GM21447 (cell line): Measurements from ENCODE around the gene FBXL19.
A peak's percentile ranks its signal among the peaks of the same experiment; 100 is the strongest.
"Not testable (repeated sequence)": the region's sequence is repeated elsewhere in the genome, so short reads cannot be mapped to it uniquely, and the experiment has no call there.

ENCODE experiments used
- ATAC-seq: cut with Tn5 transposase; IDR thresholded peaks from one replicate; pipeline ENCODE4 v1.9.1; 2021; ENCODE audit not compliant: unreplicated experiment

Gene FBXL19

DNA sequence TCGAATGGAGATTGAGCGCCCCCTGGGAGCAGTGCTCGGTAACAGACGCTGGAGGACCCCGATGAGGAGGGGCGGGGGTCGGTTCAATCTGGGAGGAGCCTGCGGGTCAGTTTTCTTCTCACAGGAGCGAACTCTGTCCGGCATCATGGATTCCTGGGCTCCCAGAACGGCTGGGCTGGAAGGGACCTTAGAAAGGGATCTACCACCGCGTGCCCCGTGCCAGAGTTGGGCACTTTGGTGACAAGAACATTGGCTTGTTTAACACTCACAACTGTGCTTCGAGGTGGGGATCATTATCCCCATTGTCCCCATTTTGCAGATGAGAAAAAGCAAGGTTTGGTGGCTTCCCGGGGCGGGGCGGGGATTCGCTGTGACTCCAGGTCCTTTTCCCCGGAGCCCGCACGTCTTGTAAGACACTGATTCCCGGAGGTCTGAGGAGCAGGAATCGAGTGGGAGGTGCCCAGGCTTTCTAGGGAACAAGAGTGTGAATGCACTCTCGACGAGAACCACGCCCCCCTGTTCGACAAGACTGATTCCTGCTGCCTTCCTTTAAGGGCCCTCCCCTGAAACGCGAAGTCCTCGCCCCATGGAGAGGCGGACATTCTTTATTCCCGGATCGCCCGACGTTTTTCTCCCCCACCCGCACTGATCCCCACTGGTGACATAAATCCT lies 1.5 kb upstream of the FBXL19 start:
- ATAC-seq, result peak; percentile 1

DNA sequence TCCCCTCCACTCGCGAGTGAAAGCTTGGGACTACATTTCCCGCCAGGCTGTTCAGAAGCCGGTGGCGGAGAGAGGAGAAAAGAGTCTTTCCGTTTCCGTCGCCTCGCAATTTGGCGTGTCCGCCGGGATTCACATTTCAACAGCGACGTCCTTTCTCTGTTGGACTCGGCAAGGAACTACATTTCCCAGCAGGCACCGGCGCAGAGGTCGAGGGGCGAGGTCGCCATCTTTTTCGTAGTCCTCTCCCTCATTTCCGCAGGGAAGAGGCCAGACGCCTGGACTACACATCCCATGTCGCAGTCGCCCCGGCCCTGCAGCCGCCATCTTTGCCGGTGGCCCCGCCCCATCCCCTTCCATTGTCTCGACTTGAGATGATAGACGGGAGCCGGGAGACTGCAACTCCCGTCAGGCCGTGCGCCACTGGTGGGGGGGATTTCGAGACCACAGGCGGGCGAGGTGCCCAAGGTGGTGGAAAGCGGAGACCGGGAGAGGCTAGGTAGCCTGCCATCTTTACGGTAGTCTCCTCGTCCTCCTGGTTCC lies 882 bp upstream of the FBXL19 start:
- ATAC-seq, result peak; percentile 71

DNA sequence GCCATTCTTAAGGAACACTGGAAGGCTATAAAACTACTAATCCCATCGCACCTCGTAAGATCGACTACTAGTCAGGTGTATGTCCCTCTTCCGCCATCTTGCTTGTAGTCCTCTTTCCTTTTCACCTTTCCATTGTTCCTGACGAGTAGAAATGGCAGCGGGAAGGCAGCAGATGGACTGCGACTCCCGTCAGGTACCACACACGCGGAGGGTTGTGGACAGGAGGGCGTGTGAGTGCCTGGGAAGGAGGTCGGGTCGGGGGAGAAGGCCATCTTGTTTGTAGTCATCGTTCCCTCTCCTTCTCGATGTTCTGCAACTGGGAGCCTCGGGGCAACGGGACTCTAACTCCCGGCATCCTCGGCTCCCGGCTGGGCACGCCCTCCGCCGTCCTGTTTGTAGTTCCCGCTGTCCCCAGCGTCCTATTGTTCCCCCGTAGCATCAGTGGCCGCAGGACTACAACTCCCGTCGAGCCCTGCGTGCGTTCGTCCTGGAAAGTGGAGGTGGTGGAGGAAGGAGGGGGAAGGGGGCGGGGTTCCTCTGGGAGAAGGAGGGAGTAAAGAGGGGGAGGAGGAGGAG lies 324 bp upstream of the FBXL19 start:
- peak; percentile 64 for ATAC-seq

DNA sequence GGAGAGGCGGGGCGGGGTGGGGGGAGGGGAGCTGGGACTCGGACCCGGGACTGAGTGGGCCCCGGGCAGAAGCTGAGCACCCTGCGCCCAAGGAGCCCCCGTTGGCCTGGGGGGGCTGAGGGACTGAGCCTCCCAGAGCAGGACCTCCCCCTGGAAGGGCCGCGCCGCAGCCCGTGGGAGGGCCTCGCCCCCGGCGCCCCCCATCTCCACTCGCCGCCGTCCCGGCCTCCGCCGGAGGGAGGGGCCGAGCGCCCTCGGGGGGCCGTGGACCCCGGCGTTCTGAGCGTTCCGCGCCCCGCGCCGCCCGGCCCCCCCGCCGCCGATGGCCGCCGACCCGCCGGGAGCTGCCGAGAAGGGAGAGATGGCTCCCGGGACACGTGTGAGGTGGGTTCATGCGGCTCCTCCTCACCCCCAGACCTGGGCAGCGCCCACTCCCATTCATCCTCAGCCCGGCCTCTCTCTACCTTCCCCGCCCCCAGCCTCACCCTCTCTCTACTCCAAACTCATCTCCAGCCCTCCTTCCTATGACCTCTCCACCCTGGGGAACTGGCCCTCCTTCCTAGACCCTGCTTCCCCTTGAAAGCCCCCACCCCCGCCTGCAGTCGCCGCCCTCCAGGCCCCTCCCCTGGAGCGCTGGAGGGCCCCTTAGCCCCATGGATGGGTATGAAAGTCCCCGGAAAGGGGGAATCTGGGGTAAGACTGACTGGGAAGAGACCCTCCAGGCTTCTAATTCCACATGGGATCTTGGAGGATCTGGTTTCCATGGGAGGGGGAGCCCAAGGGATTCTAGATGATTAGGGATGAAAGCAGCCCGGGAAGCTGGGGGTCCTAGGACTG lies 922 bp downstream of the FBXL19 start:
- ATAC-seq, result no peak

DNA sequence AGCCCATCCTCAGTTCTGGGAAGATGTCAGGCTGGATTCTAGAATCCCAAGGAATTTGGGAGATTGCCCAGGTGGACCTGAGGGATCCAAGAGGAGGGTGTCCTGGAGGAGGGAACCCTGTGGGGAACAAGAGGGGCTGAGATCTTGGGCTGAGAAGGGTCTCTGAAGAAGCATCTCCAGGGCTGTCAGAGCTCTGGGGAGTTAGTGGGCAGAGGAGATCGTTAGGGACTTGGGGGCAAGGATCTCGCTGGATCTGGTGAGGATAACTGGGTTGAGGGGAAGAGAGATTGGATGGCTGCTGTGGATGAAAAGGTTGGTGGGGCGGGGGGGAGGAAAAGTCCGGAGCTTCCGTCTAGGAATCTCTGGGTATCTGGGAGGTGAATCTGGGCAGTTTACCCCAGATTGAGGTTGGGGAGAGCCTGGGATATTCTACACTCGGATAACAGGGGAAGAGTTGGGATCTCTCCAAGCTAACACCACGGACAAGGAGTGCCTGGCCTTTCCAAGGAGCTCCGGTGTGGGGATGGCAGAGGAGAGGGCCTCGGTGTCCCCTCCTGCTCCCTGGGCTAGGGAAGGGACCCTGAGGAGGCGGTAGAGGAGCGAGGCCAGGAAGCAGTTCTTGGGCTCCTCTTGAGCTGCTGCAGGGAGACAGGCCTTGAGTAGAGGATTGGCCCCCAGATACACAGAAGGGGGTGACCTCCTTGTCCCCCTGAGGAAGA lies 1.7 kb downstream of the FBXL19 start:
- no peak for ATAC-seq

DNA sequence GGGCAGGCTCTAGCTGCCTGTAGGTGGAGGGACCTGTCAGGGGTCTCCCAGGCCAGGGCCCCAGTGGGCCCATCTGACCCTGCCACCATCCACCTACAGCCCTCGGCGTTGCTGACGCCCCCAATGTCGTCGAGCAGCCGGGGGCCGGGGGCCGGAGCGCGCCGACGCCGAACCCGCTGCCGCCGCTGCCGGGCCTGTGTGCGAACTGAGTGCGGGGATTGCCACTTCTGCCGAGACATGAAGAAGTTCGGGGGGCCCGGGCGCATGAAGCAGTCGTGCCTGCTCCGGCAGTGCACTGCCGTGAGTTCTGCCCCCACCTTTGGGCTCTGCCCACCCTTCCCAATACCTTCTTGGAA lies 2.2 kb downstream of the FBXL19 start:
- no peak for ATAC-seq

DNA sequence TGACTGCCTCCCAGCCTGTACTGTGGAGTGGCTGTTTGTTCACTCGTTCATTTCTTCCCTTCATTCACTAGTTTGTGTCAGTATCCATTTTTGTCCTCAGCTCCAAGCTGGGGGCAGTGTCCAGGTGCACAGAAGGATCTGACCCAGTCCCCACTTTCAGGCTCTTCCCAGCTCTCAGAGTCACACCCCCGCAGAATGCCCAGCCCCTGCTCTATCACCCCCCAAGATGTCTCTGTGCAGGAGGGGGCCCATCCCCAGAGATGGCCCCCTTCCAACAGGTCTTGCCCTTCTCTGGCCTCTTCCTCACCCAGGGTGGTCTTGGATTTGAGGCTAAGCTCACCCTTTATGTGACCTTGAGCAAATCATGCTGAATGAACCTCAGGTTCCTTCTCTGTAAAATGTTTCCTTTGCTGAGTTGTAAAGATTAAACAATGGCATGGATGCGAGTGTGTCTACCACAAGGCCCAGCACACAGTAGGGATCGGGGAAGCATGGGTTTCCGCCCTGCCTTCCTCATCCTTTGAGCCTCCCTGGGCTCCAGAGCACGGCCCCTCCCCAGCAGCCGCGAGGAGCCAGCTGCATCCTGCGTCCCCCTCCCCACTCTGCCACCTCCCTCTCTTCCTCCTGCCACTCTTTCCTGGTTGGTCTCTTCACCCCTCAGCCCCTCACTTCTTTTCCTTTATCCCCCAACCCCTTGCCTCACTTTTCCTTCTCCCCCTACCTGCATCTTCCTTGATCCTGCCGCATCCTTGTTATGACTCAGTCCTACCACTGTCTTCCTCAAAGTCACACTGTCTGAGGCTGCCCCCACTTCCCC lies 2.8 kb downstream of the FBXL19 start:
- ATAC-seq, result no peak

DNA sequence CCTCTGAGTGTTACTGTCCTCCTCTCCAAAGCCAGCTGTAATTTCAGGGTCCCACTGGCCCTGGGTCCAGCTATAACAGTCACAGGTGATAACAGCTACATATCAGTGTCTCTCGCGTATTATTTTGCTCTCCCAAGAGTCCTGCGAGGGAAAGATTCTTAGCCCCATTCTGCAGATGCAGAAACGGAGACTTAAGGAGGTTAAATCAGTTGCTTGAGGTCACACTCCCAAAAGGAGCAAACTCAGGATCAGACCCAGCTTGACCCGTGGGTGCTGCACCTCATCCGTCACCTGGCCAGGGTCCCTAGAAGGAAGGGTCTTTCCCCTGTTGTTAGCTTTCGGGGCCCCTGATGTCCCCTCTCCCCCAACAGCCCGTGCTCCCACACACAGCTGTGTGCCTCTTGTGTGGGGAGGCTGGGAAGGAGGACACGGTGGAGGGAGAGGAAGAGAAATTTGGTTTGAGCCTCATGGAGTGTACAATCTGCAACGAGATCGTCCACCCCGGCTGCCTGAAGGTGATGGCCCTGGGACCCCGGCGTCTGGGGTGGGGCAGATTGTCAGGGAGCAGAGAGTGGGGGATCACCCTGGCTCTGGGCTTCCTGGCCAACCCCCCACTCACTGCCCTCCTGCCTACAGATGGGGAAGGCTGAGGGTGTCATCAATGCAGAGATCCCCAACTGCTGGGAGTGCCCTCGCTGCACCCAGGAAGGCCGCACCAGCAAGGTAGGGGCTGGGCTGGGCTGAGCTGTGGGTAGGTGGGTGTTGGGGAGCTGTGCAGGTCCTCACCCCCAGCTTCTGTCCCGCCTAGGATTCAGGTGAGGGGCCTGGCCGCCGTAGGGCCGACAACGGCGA lies 3.8 kb downstream of the FBXL19 start:
- no peak for ATAC-seq

DNA sequence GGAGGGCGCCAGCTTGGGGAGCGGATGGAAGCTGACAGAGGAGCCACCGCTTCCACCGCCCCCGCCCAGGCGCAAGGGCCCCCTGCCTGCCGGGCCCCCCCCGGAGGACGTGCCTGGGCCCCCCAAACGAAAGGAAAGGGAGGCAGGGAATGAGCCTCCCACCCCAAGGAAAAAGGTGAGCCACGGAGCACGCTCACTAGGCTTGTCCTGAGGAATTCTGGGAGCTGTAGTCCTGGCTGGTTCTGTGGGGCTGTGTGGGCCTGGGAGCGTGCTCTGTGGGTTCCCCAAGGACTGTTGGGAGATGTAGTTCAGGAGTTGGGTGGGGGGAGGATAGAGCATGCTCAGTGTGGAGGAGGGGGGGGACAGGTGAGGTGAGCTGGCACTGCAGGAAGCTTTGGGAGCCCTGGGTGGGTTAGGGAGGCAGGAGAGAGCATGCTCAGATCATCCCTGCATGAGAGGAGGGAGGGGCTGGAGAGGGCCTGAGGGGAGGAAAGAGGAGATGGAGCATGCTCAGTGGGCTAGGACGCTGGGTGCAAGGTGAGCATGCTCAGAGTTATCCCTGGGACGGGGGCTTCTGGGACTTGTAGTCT lies 4.5 kb downstream of the FBXL19 start:
- no peak for ATAC-seq

DNA sequence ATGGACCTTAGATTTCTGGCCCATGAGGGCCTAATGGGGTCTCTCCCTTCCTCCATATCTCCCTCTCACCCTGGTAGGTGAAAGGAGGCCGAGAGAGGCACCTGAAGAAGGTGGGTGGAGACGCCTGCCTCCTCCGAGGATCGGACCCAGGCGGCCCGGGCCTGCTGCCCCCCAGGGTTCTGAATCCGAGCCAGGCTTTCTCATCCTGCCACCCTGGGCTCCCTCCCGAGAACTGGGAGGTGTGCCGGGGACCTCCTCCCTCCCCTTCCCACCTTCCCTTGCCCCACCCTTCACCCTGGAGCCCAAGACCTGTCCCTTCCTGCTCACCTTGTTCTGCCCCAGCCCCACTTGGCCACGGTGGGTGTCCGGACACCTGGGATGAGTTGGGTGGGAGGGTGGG lies 5.0 kb downstream of the FBXL19 start:
- ATAC-seq, result no peak

DNA sequence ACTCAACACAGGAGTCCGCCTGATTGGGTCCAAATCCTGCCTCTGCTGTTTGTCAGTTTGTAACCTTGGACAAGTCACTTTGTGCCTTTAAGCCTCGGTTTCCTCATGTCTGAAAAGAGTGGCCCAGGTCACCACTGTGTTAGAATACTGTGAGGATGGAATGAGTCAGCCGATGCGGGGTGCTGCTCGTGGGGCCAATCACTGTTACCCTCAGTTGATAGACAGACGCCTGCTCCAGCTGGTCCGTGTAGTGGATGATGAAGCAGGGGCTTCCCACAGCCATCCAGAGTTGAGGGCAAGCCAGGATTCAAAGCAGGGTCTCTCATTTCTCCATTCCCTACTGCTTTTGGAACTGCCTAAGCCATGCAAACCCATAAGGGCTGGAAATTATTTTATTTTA lies 5.8 kb downstream of the FBXL19 start:
- ATAC-seq, result no peak

DNA sequence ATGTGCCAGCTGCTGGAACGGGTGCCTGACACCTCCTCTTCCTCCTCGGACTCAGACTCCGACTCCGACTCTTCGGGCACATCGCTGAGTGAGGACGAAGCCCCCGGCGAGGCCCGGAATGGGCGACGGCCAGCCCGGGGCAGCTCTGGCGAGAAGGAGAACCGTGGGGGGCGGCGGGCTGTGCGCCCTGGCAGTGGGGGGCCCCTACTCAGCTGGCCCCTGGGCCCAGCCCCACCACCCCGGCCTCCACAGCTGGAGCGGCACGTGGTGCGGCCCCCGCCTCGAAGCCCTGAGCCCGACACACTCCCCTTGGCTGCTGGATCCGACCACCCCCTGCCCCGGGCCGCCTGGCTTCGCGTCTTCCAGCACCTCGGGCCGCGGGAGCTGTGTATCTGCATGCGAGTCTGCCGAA lies 6.8 kb downstream of the FBXL19 start:
- ATAC-seq, result no peak

DNA sequence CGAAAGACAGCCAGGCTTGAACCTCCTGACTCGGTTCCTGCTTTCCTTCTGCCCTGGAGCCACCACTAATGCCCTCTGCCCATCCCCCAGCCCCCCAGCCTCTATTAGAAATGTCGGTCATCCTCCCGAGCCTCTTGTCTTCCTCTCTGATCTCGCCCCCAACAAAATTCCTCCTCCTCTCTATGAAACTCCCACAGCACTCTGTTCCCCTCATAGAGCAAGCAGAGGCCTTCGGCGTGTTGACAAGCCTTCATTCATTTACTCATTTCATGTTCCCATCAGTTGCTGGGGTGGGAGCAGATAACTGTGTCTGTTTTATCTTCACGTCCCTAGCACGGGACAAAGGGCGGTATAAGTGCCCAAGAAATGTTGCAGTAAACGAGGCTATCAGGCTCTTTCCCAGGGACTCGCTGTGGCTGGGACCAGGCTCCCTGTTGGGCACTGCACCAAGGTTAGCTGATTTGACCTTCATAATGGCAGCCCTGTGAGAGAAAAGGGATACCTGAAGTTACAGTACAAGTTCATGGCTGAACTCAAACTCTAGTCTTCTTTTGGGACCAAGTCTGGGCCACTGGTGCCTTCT lies 7.8 kb downstream of the FBXL19 start:
- ATAC-seq, result no peak

DNA sequence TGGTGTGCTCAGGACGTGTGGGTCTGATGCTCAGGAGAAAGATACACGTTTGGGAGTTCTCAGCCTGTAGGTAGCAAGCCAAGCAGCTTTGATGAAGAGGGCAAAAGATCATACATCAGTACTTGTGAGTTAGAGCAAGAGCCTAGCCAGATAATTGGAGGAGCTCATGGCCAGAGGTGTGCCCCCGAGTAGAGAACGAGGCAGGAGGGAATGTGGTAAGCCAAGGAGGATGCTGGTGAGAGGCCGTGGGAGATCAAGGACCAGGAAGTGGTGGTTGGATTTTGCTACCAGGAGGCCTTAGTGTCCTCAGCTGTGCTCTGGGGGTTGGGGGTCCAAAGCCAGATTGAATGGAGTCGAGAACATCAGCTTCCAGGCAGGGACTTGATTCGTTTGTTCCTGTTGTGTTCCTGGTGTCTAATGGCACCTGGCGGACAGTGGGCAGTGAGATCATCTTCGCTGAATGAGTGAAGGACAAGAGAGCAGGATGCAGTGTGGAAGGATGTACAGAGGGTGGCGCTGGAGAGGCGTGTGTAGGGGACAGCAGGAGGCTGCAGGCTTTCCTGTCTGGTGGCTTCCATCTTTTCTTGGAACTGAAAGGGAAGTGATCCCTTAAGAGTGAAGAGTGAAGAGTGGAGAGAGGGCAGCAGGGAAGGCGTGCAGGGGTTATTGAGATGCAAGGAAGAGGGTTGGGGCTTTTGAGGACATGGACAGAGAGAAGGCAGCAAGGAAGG lies 11.6 kb downstream of the FBXL19 start:
- no peak for ATAC-seq

DNA sequence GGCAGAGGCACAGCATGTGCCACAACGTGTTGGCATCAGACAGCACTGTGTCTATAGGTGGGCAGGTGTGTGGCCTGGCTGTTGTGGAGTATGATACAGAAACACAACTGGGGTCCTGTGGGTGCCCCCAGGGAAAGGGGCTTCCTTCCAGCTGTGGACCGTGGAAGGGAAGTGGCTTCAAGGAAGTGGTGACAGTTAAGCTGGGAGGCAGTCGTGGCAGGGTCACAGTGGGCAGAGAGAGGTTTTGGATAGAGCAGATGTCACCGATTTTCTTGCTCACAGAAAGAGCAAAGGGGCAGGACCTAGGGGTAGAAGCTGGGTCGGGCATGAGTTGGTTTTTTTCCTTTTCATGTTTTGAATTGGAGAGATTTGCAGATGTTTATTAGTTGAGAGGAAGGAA lies 14.3 kb downstream of the FBXL19 start:
- ATAC-seq, result no peak

DNA sequence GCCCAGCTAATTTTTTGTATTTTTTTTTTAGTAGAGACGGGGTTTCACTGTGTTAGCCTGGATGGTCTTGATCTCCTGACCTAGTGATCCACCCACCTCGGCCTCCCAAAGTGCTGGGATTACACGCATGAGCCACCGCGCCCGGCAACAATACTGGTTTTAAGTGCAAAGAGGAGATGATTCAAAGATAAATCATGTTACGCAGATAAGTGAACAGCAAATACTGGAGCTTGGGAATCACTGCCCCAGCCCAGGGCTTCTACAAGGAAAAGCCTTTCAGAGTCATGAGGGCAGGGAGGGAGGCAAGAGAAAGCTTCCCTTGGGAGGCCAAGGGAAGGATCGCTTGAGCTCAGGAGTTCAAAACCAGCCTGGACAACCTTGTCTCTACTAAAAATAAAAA lies 16.2 kb downstream of the FBXL19 start:
- ATAC-seq, result not testable (repeated sequence)

DNA sequence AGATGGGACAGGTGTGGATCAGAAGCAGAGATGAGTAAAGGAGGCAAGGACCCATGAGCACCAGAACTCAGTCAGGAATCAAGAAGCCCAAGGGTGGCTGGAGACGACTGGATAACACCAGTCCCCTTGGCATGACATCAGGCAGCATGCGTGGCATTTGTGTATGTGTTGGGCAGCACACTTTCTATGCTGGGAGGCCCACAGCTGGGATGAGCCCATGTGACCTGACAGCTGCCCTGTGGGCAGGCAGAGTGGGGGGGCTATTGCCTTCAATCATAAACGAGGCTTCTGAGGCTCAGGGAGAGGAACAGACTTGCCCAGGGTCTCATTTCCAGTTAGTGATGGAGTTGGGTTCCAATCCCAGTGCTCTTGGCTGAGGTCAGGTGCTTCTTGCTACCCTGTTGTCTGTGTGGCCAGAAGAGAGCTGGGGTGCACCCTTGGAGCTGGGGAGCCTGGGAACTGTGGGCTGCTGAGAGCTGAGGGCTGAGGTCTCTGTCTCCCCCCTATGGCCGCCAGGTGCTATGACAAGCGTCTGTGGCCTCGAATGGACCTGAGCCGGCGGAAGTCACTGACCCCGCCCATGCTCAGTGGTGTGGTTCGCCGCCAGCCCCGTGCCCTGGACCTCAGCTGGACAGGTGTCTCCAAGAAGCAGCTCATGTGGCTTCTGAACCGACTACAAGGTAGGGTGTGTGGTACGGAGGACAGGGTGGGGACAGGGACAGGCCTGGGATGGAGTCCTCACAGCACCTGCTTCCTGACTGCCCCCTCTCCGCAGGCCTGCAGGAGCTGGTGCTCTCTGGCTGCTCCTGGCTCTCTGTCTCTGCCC lies 18.4 kb downstream of the FBXL19 start:
- ATAC-seq, result peak; percentile 86
